CD4-positive, alpha-beta T cell treated with Interferon gamma for 1 hour (primary cell): Measurements from ENCODE around the gene NFIB.

Experiments
- DNase-seq: peaks from one replicate; pipeline ENCODE4 v3.0.0-alpha.2; 2020

Gene NFIB

DNA sequence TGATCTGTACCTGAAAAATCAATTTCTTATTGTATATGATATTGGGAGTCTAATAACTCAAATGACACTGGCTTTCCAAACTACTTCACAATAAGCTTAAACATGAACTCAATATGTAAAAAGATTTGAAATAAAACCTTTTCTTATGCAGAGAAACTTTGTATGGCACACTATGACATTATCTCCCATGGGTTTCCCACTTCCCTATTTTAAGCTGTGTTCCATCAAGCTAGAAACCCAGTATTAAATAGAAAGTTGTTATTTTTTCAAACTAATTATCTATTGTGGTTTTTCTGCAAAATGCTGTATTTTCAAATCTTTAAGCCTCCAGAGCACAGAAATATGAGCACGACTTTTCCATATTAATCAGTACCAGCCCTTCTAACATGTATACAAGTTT lies 174.7 kb downstream of the NFIB start:
- DNase-seq, result no peak

DNA sequence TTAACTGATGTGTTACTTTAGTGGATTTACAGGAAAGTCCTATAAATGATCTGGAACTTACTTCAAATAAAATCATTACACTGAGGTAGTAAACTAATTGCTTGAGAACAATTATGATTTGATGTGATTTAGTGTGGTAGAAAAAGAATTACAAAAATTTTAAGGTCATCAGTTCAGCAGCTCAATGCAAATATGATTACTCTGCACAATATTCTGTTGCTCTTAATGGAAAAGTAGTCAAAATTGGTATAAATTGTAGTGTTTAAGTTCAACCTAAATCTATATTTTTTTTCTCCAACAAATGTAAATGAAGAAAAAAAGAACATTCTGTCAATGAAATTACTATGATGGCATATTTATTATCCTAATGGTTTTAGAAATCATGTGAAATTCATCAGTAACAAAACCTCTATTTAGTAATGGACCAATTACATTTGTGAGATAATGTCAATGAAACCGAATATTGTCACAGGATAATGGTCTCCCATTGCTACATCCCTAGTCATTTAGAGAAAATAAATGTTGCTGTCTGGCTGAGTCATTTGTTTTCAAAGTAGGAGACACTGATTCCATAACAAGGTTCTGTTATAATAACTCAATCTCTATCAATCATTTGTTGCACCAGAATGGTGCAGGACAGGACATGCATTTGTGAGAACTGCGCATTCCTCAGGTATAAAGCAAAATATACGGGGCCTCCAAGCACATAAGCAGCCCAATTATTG lies 177.1 kb downstream of the NFIB start:
- DNase-seq, result no peak

DNA sequence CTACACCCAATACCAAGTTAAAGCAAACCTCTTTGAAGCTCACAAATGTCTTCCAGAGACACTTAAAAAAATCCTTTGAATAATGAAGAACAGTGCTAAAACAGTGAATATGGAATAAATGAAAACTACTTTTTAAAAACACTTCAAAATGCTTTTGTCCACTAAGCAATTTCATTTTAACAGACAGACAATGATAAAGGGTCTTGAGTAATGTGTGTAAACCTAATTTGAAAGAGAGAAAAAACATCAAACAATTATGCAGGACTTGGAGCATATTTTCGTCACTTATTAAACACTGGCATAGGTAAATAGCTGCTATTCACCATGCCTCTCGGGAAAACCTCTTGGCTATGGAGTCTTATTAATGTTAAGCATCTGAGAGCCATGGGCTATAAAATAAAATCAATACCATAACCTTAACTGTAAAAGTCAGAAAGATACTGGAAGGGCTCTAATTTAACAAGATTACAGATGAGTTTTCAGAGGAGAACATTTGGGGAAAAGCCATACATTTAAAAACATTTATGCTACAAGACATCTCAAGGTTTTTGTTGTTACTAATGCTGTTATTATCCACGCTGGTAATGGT lies 177.8 kb downstream of the NFIB start:
- no peak for DNase-seq

DNA sequence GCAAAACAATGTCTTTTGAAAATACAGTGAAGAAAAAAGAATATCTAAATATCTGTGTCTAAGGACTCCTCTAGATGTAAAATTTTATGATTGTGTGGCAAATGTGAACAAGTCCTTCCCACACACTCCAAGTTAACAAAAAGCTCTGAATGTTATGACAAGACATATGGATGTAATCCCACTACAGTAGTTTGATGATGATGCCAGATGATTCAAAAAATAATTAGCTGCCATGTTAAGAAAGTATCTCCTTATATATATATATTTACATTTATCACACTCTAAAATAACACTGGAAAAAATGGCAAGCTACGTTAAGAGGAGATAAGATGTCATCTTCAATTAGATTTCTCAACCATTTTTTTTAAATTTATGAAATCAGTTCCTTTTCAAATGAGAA lies 178.5 kb downstream of the NFIB start:
- DNase-seq, result no peak

DNA sequence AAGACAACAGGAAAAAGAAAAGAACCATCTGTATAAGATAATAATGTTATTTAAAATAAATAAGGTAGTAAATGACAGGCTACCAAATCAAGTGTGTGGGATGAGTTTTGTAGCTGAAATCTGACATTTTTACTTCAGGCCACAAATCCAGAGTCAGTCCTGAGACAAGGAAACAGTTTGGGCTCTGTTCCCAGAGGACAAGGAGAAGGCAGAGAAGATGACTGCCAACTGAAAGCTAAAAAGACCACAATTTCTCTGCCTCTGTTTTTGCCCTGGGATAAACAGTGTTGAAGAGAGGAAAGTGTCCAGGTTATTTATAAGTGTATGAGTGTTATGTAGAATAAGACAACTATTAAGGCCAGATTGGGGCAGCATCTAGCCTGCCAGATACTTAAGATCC lies 180.5 kb downstream of the NFIB start:
- DNase-seq, result no peak

DNA sequence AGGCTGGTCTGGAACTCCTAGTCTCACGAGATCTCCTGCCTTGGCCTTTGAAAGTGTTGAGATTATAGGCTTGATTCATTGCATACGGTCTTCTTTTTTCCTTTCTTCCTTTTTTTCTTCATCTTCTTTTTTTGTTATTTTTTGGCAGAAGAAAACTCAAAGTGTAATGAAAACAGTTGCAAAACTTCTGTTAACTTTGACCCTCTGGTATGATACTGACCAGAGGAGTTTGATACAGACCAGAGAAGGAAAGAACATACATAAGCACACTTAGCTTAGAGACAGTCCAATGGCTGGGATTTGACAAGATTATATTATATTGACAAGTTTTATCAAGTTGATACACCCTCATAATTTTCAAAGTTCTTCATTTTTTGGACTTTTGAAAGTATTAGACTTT lies 181.2 kb downstream of the NFIB start:
- DNase-seq, result no peak

DNA sequence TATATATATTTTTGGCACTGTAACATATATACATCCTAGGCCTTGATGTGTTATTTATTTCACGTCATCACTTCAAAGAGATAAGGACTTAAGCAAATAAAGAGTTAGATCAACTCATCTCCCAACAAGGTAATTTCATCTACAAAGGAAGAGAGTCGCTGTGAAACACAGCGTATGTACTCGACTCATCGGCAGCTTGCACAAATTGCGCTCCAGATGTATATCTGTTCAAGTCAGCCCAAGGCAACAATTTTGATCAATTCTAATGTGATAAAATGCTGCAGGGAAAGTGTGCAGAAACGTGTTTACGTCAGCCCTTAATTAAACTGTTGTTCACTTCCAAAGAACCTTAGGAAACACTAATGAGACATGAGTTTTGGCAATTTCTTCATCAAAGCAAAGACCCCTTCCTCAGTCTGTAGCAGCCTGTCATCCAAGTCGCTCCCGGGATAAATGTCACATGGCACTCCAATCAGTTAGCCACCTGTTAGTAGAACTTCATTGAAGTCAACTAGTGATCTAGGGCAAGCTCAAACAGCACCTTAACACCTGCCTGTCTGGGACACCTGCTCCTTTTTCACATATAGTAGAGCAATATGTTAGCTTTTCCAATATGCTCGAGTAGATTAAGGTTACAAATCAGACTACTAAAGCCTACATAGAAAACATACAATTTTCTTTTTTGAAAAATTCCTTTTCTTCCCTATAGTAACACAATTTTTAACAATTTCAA lies 182.4 kb downstream of the NFIB start:
- DNase-seq, result no peak

DNA sequence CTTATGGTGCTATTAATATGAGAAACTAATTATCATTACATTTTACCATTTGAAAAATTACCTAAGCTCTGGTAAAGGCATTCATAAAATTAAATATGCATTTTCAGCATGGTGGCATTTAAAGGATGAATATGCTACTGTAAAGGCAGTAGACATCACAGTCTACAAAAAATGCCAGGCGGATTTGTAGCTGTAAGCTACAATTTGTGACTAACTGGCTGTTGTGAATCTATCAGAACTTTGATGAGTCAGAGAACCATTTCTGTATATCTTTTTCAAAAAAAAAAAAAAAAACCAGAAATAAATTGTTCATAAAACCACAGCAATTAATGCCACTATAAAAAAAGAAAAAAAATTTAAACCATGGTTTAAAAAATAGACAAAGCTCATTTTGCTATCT lies 186.3 kb downstream of the NFIB start:
- DNase-seq, result no peak

DNA sequence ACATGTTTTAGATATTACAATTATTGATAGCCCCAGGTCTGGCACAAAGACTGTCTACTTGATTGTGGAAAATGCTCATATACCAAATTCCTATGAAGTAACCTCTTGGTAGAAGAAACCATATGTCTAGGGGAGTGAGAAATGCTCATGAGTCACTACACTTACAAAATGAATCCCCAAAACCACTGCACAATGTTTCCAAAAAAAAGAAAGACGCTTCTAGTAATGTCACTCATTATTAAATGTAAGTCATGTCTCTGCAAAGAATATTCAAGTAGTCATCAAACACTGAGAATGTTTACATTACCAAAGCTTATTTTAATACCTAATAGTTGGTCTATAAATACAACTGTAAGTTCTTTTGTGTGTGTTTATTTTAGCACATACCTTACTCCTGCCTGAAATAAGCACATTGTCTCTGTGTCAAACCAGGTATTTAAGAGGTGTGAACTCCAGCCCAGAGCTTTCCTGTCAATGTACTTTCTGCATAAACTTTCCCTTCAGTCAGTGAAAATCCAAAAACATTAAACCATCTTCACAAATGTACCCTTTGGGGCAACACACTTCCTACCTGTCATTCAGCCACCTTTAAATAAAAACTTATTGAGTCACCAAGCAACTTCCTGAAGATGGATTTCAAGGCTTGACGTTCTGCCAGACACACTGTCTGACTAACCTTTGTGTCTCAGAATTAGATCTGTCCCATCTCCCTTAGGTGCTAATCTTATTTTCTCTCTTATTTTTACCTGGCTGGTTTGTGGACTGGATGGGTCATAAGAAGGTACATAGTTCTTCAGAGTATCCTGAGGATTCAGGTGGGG lies 194.0 kb downstream of the NFIB start:
- no peak for DNase-seq

DNA sequence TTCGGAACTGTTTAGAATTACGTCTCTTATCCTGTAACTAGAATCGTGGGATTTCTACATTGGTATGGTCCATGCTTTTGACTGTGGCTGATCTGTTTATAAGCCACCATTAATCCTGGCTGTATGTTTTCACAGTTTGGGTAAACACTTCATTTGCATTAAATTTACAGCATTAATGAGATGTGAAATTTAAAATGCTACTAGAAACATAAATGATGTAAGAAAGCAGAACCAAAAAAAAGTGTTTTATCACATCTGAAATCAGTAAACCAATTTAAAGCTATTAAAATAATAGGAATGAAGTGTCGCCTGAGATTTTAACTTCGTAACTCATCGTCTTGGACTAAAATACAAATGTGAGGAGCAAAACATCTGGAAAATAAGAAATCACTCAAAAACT lies 201.7 kb downstream of the NFIB start:
- DNase-seq, result no peak

DNA sequence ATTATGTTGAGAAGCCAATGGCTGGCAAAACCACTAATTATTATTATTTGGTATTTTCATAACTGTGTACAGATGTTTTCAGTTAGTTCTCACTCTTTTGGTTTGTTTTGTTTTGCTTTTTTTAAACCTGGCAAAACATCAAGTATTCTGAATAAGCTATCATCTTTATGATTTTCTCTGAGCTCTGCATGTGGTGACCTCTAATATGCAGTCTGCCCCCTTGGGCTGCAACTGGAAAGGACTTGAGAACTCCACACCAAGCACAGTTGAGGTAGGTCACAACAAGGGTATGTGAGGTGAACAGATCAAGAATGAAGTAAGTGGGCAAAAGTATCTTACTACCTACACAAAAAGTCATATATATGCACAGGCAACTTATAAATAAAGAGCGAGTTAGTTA lies 202.2 kb downstream of the NFIB start:
- no peak for DNase-seq

DNA sequence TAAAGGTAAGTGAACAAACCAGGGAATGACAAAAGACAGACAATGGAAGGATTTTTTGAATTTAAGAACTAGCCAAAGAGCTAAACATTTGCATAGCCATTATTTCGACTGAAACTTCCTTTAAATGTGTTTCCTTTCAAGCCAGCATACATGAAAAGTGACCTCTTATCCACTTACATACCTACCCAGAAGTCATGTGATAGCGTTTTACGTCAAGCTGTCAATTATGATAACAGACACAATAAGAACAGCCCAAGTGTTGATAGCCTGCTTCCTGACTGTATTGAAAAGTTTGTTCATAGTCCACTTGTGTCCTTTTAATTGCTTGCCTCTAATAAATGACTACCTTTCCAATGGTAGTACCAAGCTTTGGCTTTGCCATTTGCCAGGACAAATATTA lies 206.0 kb downstream of the NFIB start:
- no peak for DNase-seq

DNA sequence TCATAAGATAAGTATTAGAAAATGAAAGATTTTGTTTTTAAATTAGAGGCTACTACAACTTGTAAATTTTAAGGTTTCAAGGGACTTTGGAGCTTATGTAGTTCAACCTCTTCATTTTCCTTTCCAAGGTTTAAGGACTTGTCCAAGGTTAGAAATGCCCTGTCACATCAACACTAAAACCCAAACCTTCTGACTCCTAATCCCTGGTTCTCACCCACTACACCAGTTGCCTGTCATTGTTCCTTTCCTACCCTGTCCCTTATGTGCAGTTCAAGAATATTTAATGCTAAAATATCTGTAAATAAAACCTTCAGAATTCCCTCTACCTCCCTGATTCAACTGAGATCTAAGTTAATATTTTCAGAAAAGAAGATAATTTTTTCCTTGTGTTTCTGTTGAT lies 206.4 kb downstream of the NFIB start:
- no peak for DNase-seq

DNA sequence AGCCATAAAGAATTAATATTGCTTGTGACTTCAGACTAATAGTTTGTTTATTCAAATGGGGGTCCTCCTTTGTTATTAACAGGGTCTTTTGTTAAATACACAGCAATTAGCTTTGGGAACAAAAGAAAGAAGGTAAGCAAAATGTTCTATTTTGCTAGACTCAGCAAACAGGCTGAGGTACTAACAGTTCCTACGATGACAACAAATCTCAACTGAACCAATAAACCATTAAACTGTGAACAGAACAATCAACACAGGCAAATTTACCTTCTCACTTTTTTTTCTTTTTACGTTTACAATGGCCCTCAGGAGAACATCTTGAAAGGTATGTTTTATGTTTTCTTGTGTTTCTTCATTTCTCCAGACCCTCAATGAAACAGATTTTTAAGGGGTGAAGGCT lies 207.2 kb downstream of the NFIB start:
- no peak for DNase-seq

DNA sequence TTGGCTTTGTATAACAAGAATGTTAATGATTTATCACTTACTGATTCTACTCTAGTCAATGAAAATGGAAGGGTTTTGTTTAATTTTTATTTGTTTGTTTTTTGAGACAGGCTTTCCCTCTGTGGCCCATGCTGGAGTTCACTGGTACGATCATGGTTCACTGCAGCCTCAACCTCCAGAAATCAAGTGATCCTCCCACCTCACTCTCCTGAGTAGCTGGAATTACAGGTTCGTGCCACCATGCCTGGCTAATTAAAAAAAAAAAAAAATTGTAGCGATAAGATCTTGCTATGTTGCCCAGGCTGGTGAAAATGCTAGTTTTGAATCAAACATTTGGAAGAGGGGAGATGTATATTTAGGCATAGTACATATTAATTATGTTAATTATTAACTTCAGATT lies 209.4 kb downstream of the NFIB start:
- DNase-seq, result no peak

DNA sequence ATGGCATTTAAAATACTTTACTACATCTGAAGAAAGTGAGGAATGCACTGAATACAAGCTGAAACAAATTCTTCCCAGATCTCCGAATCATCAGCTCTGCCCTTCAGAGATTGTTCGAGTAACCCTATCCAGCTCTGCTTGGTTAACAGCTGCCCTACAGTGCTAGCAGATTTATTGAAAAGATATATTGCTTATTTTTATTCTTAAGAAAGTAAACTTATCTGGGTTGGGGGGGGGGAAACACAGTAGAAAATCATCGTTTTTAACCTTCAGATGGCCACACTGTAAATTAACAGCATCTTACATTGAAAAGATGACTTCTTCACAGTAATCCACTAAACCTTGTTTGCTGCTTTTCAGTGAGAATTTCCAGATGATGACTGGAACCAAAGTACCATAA lies 210.8 kb downstream of the NFIB start:
- no peak for DNase-seq

DNA sequence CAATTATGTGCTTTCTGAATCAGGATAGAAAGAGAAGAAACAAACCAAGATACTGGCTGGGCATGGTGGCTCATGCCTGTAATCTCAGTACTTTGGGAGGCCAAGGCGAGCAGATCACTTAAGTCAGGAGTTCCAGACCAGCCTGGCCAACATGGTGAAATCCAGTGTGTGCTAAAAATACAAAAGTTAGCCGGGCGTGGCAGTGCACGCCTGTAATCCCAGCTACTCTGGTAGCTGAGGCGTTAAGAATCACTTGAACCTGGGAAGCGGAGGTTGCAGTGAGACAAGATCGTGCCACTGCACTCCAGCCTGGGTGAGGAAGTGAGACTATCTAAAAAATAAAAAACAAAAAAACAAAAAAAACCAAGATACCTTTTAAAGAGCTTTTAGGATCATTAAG lies 214.2 kb downstream of the NFIB start:
- DNase-seq, result no peak

DNA sequence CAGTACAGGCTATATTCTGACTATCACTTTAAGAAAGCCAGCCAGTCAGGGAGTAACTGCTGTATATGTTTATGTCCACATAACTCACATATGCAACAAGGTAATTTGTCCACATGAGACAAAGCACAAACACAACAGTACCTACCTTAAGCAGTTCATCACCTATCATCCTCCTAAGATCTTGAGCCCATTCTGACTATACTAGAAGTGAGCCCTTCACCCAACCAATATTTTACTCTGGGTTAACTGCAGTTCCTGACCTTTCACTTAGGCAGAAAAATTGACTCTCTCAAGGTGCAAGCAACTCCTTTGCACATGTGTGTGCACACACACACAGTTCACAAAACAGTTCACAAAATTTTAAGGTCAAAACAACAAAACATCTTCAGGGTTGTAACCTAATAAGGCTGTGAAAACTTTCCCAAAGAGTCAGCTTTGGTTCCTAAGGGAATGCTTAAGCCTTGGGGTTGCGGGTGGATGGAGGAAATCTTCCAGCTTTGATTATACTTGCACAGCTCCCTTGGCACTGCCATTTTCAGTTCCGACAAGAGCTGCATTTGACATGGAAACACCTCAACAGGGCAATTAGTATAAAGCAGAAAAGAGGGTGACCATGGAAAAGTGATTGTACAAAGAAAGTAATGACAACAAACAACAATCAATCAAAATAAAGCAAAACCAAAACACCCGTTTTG lies 215.3 kb downstream of the NFIB start:
- no peak for DNase-seq

DNA sequence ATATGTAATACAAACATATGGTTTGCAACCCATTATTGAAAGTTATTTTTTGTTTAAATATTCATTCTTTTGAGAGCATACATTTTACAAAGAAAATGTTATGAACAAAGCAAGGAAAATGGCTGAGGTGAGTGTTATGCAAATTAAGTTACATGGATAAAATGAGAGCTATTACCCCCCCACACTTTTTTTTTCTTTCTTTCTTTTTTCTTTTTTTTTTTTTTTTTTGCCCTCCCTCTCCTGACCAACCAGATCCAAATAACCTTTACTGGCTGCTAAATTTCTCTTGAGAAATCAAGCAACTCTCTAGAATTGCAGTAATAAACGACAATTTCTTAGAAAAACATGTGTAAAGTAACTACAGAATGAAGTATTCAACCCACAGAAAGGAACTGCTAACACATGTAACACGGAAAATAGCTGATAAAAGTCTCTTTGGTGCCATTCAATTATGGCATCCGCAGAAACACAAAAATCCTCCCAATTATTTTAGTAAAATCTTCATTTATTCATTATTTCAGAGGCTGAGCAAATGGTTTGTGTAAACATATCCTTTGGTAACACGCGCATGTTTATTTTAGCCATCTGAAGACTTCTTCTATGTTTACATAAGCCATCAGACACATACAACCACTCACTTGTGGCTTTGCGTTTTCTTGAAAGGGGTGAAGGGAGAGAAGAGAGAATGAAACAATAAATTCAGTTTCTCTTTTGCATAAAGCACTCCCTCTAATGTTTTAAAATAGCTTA lies 216.1 kb downstream of the NFIB start:
- DNase-seq, result no peak

DNA sequence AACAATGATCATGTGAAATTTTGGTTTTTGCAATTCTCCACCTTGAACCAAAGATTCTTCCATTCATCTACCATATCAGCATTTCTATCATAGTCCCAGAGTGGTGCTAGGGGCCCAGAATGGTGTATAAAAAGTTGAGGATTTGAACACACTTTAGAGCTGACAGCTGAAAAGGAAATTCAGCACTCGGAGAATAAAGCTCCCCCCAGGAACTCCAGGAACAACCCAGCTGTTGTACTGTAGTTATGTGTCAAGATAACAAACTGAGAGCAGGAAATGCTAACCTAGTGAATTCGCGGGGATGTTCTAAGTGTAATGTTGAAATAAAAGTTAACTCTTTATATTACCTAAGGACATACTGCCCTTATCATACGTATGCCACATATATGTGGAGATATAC lies 216.7 kb downstream of the NFIB start:
- no peak for DNase-seq

DNA sequence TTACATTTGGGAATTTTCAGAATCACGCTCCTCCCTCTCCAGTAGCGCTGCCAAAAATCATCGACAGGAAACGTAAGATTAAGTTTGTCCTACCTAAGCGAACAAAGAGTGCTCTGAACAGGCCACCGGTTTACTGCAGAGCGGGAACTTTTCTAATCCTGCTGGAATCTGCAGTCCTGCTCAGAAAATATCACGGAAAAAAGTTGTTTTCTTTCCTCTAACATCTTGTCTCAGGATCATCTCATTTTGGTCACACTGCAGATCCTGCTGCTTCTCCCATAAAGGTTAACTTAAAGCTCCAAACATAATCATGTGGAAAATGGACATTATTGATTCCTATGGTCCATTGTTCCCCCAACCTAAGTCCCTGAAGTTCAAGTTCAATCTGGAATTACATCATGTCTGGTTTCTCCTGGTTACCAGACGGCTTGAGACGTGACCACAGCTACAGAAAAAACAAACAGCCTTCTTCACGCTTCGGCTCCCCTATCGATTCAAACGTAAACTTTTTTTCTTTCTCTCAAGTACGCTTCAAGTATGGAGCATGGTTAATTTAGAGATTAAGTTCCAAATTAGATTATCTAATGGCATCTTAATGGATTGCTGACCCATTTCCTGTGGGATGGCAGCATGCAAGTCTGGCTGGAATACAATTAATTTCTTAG lies 217.6 kb downstream of the NFIB start:
- DNase-seq, result no peak

DNA sequence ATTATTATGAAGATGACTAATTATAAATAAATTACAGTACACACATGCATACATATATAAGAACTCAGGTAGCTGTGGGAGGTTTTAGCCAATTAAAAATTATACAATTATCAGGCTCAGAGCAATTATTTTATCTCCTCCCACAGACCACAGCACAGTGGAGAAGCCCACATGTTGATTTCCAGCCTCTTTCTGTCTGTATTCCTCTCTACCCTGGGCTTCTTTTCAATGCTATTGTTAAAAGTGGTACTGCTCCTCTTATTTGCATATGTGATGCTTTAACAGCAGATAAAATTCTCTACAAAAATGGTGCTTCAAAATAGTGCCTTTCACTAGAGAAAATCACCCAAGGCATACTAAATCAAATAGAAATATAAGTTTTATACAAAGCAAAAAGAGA lies 218.7 kb downstream of the NFIB start:
- no peak for DNase-seq
